ENCODE results near the gene SLC4A1AP. TPM values are rescaled to one million over a fixed set of nuclear protein-coding genes. Genes with fewer than 3 reads are reported as not detected.

Gene SLC4A1AP
- total and polyA plus RNA-seq, 2 donors (not counting 1 experiment from before 2014, with no cell fraction given): 8.9 to 23.1 TPM

DNA sequence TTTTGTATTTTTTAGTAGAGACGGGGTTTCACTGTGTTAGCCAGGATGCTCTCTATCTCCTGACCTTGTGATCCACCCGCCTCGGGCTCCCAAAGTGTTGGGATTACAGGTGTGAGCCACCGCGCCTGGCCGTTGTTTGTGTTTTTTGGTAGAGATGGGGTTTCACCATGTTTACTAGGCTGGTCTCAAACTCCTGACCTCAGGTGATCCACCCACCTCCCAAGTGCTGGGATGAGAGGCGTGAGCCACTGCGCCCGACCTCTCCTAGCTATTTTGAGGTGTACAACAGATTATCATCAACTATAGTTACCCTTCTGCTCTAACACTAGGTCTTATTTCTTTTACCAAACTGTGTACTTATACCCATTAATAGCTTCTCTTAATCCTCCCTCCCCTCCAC is 78.9 kb downstream of the SLC4A1AP start:
- no peak overlapping the region for H3K9ac ChIP-seq (ENCODE audit: low read length)
- H3K9me3 ChIP-seq (ENCODE audit: control extremely low read depth in 1 of 3, control insufficient read depth in 2 of 3, insufficient read depth in 1 of 3, low read length in 2 of 3): peaks cover 0 to 9% (median 3%) of the 10 kb centered on the region in 3 donors
- H3K27ac Mint-ChIP-seq: no peak overlapping the region
- TF ChIP-seq CTCF (IDR thresholded peaks at IDR 0.05) (no peak), EZH2 (IDR thresholded peaks at IDR 0.05; ENCODE audit: borderline replicate concordance, insufficient read depth, low read depth, low read length, poor library complexity, severe bottlenecking) (no peak)
- intact Hi-C loops (cut with micrococcal nuclease): no loop called here
- no peak overlapping the region for H3K4me3 ChIP-seq (ENCODE audit: control extremely low read depth in 1 of 5, extremely low read depth in 1 of 5, insufficient read depth in 1 of 5, low read depth in 2 of 5, low read length in 4 of 5)
- no peaks in the 10 kb centered on the region for H3K4me1 ChIP-seq (ENCODE audit: control insufficient read depth in 2 of 2, insufficient read depth in 2 of 2, low read length in 2 of 2)
- H3K4me3 Mint-ChIP-seq: no peak overlapping the region
- no peaks in the 10 kb centered on the region for H3K79me2 ChIP-seq (ENCODE audit: control insufficient read depth, insufficient read depth, low read length)
- CTCF ChIA-PET: no interaction called here
- DNase-seq: no peak
- no peaks in the 10 kb centered on the region for H4K20me1 ChIP-seq (ENCODE audit: control insufficient read depth, insufficient read depth, low read length, poor library complexity, severe bottlenecking)
- H3K36me3 ChIP-seq (replicated peaks in 1 of 2; ENCODE audit: control extremely low read depth in 1 of 2, control insufficient read depth in 1 of 2, extremely low read depth in 1 of 2, insufficient read depth in 2 of 2, low read length in 1 of 2): no peaks in the 10 kb centered on the region
- H3K9me3 Mint-ChIP-seq (ENCODE audit: insufficient read depth): no peaks in the 10 kb centered on the region
- ATAC-seq (ENCODE audit: low read depth): no peak
- no peak overlapping the region for H3K4me2 ChIP-seq (replicated peaks; ENCODE audit: low read depth, low read length, poor library complexity, severe bottlenecking)
- H3K27ac ChIP-seq (ENCODE audit: low read length in 2 of 2): no peak overlapping the region
- H2AFZ ChIP-seq (ENCODE audit: insufficient read depth, low read depth, low read length, poor library complexity, severe bottlenecking): no peak overlapping the region
- peaks cover 0 to 7% (median 2%) of the 10 kb centered on the region in 4 experiments for H3K27me3 ChIP-seq (replicated peaks in 1 of 4; ENCODE audit: control extremely low read depth in 1 of 4, control insufficient read depth in 3 of 4, insufficient read depth in 4 of 4, low read length in 3 of 4)
- H3K4me1 Mint-ChIP-seq: no peaks in the 10 kb centered on the region
- peaks cover 14% of the 10 kb centered on the region for H3K27me3 Mint-ChIP-seq
- 98% methylated on average over 9 of the region's 9 CpGs for WGBS (ENCODE audit: insufficient coverage)
- POLR2A ChIA-PET: no interaction called here

Small RNA genes lying within 50 kb of the gene (small RNA-seq; reads per million reads assigned to genes)
- not detected for gene RF00340 (ENCODE audit: insufficient read length, low read depth, low replicate concordance)

Other genes starting within 250 kb of the SLC4A1AP start
- gene NRBP1, start 235.3 kb upstream of the SLC4A1AP start, total RNA-seq: 109 and 115 TPM in 2 replicates
- gene NRBP1, start 235.3 kb upstream of the SLC4A1AP start, polyA plus RNA-seq: 69.2 and 105 TPM in 2 replicates
- 15.0 and 16.5 TPM in 2 replicates for gene KRTCAP3, start 221.5 kb upstream of the SLC4A1AP start, total RNA-seq
- 8.6 TPM in 2 replicates for gene KRTCAP3, start 221.5 kb upstream of the SLC4A1AP start, polyA plus RNA-seq
- 33.3 and 41.0 TPM in 2 replicates for gene IFT172, start 174.1 kb upstream of the SLC4A1AP start, total RNA-seq
- 20.1 and 21.4 TPM in 2 replicates for gene IFT172, start 174.1 kb upstream of the SLC4A1AP start, polyA plus RNA-seq
- not detected in 2 replicates for gene FNDC4, start 168.7 kb upstream of the SLC4A1AP start, total RNA-seq
- 0.17 and 0.31 TPM in 2 replicates for gene FNDC4, start 168.7 kb upstream of the SLC4A1AP start, polyA plus RNA-seq
- gene GCKR, start 167.1 kb upstream of the SLC4A1AP start, total RNA-seq: not detected in 2 replicates
- gene GCKR, start 167.1 kb upstream of the SLC4A1AP start, polyA plus RNA-seq: not detected in 2 replicates
- gene ZNF512, start 80.8 kb upstream of the SLC4A1AP start, total RNA-seq: 65.2 and 72.3 TPM in 2 replicates
- 26.4 and 33.3 TPM in 2 replicates for gene ZNF512, start 80.8 kb upstream of the SLC4A1AP start, polyA plus RNA-seq
- 1.3 and 2.2 TPM in 2 replicates for gene CCDC121, start 34.9 kb upstream of the SLC4A1AP start, total RNA-seq
- gene CCDC121, start 34.9 kb upstream of the SLC4A1AP start, polyA plus RNA-seq: 0.65 and 0.95 TPM in 2 replicates
- 26.0 and 27.8 TPM in 2 replicates for gene GPN1, start 34.8 kb upstream of the SLC4A1AP start, total RNA-seq
- gene GPN1, start 34.8 kb upstream of the SLC4A1AP start, polyA plus RNA-seq: 17.4 and 17.5 TPM in 2 replicates
- gene SUPT7L, start 275 bp upstream of the SLC4A1AP start, total RNA-seq: 40.2 and 40.7 TPM in 2 replicates
- 42.4 and 56.9 TPM in 2 replicates for gene SUPT7L, start 275 bp upstream of the SLC4A1AP start, polyA plus RNA-seq
- 26.5 and 26.9 TPM in 2 replicates for gene MRPL33, start 107.8 kb downstream of the SLC4A1AP start, total RNA-seq
- gene MRPL33, start 107.8 kb downstream of the SLC4A1AP start, polyA plus RNA-seq: 14.4 and 32.4 TPM in 2 replicates
- 6.4 and 6.8 TPM in 2 replicates for gene RBKS, start 226.5 kb downstream of the SLC4A1AP start, total RNA-seq
- gene RBKS, start 226.5 kb downstream of the SLC4A1AP start, polyA plus RNA-seq: 9.2 and 26.7 TPM in 2 replicates
- 69.6 and 70.6 TPM in 2 replicates for gene BABAM2, start 226.8 kb downstream of the SLC4A1AP start, total RNA-seq
- gene BABAM2, start 226.8 kb downstream of the SLC4A1AP start, polyA plus RNA-seq: 16.4 and 22.3 TPM in 2 replicates